Effector memory CD4-positive, alpha-beta T cell (primary cell): ENCODE measurements around the gene SCARB2.
"Not testable (repeated sequence)": the region's sequence is repeated elsewhere in the genome, so short reads cannot be mapped to it uniquely, and the experiment has no call there.

Experiments
- DNase-seq, 3 donors: peaks; one replicate each; pipeline ENCODE4 v3.0.0-alpha.2; 2020
- H3K27ac ChIP-seq: 2 replicates; pipeline ENCODE4 v1.7.0; 2013; ENCODE audit warnings: mild to moderate bottlenecking, low read length, moderate library complexity; ENCODE audit not compliant: insufficient read depth, poor library complexity, severe bottlenecking
- H3K27me3 ChIP-seq: replicated peaks from 2 replicates; pipeline ENCODE4 v1.7.0; 2013; ENCODE audit warnings: mild to moderate bottlenecking, low read length; ENCODE audit not compliant: insufficient read depth, control insufficient read depth, poor library complexity, severe bottlenecking
- H3K36me3 ChIP-seq: 2 replicates; pipeline ENCODE4 v1.7.0; 2013; ENCODE audit warnings: mild to moderate bottlenecking, low read length, moderate library complexity; ENCODE audit not compliant: control insufficient read depth, insufficient read depth
- H3K4me1 ChIP-seq: 2 replicates; pipeline ENCODE4 v1.7.0; 2013; ENCODE audit warnings: low read length, mild to moderate bottlenecking; ENCODE audit not compliant: control insufficient read depth, insufficient read depth, poor library complexity, severe bottlenecking
- H3K4me3 ChIP-seq: 2 replicates; pipeline ENCODE4 v1.7.0; 2013; ENCODE audit warnings: low read length, low read depth, mild to moderate bottlenecking; ENCODE audit not compliant: insufficient read depth, poor library complexity, severe bottlenecking
- H3K9me3 ChIP-seq: 2 replicates; pipeline ENCODE4 v1.7.0; 2013; ENCODE audit warnings: mild to moderate bottlenecking, low read length, moderate library complexity; ENCODE audit not compliant: control insufficient read depth

SCARB2 gene

GRCh38 chr4:76246025-76246424 is 32.4 kb upstream of the SCARB2 start:
- no peaks in the 10 kb centered on the region for H3K9me3 ChIP-seq
- no peaks in the 10 kb centered on the region for H3K4me1 ChIP-seq
- DNase-seq: no peak
- H3K4me3 ChIP-seq: no peak overlapping the region
- no peaks in the 10 kb centered on the region for H3K36me3 ChIP-seq
- H3K27ac ChIP-seq: no peak overlapping the region
- H3K27me3 ChIP-seq: peaks cover 27% of the 10 kb centered on the region

GRCh38 chr4:76243877-76244276 is 30.3 kb upstream of the SCARB2 start:
- H3K27me3 ChIP-seq, H3K4me3 ChIP-seq, H3K36me3 ChIP-seq, H3K27ac ChIP-seq, H3K4me1 ChIP-seq, DNase-seq, H3K9me3 ChIP-seq: not testable (repeated sequence)

GRCh38 chr4:76240236-76240635 is 26.6 kb upstream of the SCARB2 start:
- H3K4me3 ChIP-seq: no peak overlapping the region
- no peak overlapping the region for H3K27ac ChIP-seq
- no peaks in the 10 kb centered on the region for H3K9me3 ChIP-seq
- no peak for DNase-seq
- H3K4me1 ChIP-seq: no peaks in the 10 kb centered on the region
- no peaks in the 10 kb centered on the region for H3K36me3 ChIP-seq
- H3K27me3 ChIP-seq: peaks cover under 1% of the 10 kb centered on the region

GRCh38 chr4:76238701-76239100 is 25.1 kb upstream of the SCARB2 start:
- no peak for DNase-seq
- no peaks in the 10 kb centered on the region for H3K9me3 ChIP-seq
- H3K27ac ChIP-seq: no peak overlapping the region
- no peaks in the 10 kb centered on the region for H3K27me3 ChIP-seq
- no peaks in the 10 kb centered on the region for H3K4me1 ChIP-seq
- H3K36me3 ChIP-seq: no peaks in the 10 kb centered on the region
- no peak overlapping the region for H3K4me3 ChIP-seq

GRCh38 chr4:76238236-76238635 is 24.6 kb upstream of the SCARB2 start:
- H3K4me1 ChIP-seq: no peaks in the 10 kb centered on the region
- DNase-seq: no peak
- no peak overlapping the region for H3K27ac ChIP-seq
- H3K9me3 ChIP-seq: no peaks in the 10 kb centered on the region
- H3K27me3 ChIP-seq: no peaks in the 10 kb centered on the region
- no peak overlapping the region for H3K4me3 ChIP-seq
- H3K36me3 ChIP-seq: no peaks in the 10 kb centered on the region

GRCh38 chr4:76235915-76236314 is 22.3 kb upstream of the SCARB2 start:
- no peak overlapping the region for H3K27ac ChIP-seq

GRCh38 chr4:76235407-76235806 is 21.8 kb upstream of the SCARB2 start:
- H3K9me3 ChIP-seq: no peaks in the 10 kb centered on the region
- no peaks in the 10 kb centered on the region for H3K4me1 ChIP-seq
- no peaks in the 10 kb centered on the region for H3K36me3 ChIP-seq
- no peak overlapping the region for H3K27ac ChIP-seq
- H3K27me3 ChIP-seq: no peaks in the 10 kb centered on the region
- H3K4me3 ChIP-seq: no peak overlapping the region
- no peak for DNase-seq

More at GRCh38 chr4:76235915-76236314, 22.3 kb upstream of the SCARB2 start:
- Histone ChIP-seq H3K4me1 (no peaks in the 10 kb centered on the region), H3K4me3 (no peak overlapping the region), H3K27me3 (no peaks in the 10 kb centered on the region), H3K36me3 (no peaks in the 10 kb centered on the region), H3K9me3 (no peaks in the 10 kb centered on the region)
- DNase-seq: no peak

- Histone ChIP-seq H3K27me3 (no peaks in the 10 kb centered on the region), H3K27ac (no peak overlapping the region), H3K9me3 (no peaks in the 10 kb centered on the region), H3K4me1 (no peaks in the 10 kb centered on the region), H3K4me3 (no peak overlapping the region), H3K36me3 (no peaks in the 10 kb centered on the region)
- no peak for DNase-seq
These were observed 21.0 kb upstream of the SCARB2 start for GRCh38 chr4:76234679-76235044.

- no peaks in the 10 kb centered on the region for H3K4me1 ChIP-seq
- no peaks in the 10 kb centered on the region for H3K27me3 ChIP-seq
- H3K27ac ChIP-seq: no peak overlapping the region
- no peaks in the 10 kb centered on the region for H3K9me3 ChIP-seq
- no peak overlapping the region for H3K4me3 ChIP-seq
- DNase-seq: no peak
- no peaks in the 10 kb centered on the region for H3K36me3 ChIP-seq
These were observed 20.5 kb upstream of the SCARB2 start for GRCh38 chr4:76233967-76234678.

- Histone ChIP-seq H3K4me3 (no peak overlapping the region), H3K36me3 (no peaks in the 10 kb centered on the region), H3K4me1 (no peaks in the 10 kb centered on the region), H3K9me3 (no peaks in the 10 kb centered on the region), H3K27me3 (no peaks in the 10 kb centered on the region), H3K27ac (no peak overlapping the region)
- DNase-seq: no peak
These were observed 19.9 kb upstream of the SCARB2 start for GRCh38 chr4:76233529-76233928.
